SK-N-SH (cell line): ENCODE measurements around the gene CCKAR.

ENCODE experiments used
- CTCF ChIP-seq: fragments of 200-600 bp; sonication (generic); IDR thresholded peaks from 2 replicates; pipeline ENCODE4 v1.6.1; 2017; ENCODE audit warnings: antibody characterized with exemption, mild to moderate bottlenecking, moderate library complexity
- RAD21 ChIP-seq: IDR thresholded peaks from 2 replicates; pipeline ENCODE4 v1.6.1; 2012; ENCODE audit warnings: mild to moderate bottlenecking, low read length
- RCOR1 ChIP-seq: fragments of 150-350 bp; IDR thresholded peaks from 2 replicates; pipeline ENCODE4 v1.6.1; 2017; ENCODE audit warnings: antibody characterized with exemption, low read length
- TEAD4 ChIP-seq: IDR thresholded peaks from 2 replicates; pipeline ENCODE4 v1.4.0; 2012; ENCODE audit warnings: mild to moderate bottlenecking, borderline replicate concordance; ENCODE audit not compliant: insufficient read depth

GRCh38 chr4:26476545-26476944 is 13.7 kb downstream of the CCKAR start:
- TF ChIP-seq RCOR1 (no peak), TEAD4 (no peak), RAD21 (no peak), CTCF (no peak)
